ENCODE measurements around the gene WDR93.

The WDR93 gene

DNA sequence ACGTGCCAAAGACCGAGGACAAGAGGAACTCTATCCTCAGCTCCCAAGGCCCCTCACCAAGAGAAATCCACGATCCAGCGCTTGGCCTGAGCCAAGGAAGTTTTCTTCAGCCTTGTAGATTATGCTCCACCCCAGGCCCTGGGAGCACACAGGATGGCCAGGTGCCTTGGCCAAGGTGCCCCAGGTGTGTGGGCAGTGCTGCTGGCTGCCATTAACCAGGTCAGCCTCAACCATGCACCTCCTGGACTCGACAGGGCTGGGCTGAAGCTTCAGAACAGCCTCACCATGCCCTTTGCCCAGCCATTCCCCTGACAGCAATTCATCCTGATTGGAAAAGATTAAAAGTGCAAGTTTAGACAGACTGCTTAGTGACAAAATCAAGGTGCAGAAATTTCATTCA, 71.3 kb downstream of the WDR93 start:
- TF ChIP-seq POLR2AphosphoS5 (IDR thresholded peaks at IDR 0.05; ENCODE audit: low read depth, low read length), result no peak
- TF ChIP-seq SIN3A (IDR thresholded peaks at IDR 0.05; ENCODE audit: borderline replicate concordance, insufficient read depth, low read length), result no peak
- no peak for TF ChIP-seq FOXP2 (optimal IDR thresholded peaks at IDR 0.05; ENCODE audit: borderline replicate concordance, extremely low read depth, extremely low read length, insufficient read depth)
- TF ChIP-seq TAF1 (IDR thresholded peaks at IDR 0.05; ENCODE audit: borderline replicate concordance, insufficient read depth, low read length), result no peak

DNA sequence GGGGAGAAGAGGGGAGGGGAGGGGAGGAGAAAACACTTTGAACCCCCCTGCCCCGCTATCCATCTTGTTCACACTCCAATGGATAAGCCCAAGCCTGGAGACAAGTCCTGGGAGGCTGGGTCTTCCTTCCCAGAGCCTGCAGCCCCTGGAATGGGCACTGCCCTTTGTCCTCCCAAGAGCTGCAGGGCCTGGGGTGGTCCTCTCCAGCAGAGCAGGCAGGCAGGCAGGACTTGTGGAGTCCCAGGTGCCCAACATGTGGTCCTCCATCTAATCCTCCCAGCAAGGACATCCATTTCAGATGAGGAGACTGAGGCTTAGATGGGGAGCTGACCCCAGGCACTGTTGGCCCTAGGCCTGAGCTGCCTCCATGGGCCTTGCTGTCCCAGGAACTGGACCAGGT, 75.1 kb downstream of the WDR93 start:
- TF ChIP-seq FOXP2 (optimal IDR thresholded peaks at IDR 0.05; ENCODE audit: borderline replicate concordance, extremely low read depth, extremely low read length, insufficient read depth) (no peak), SIN3A (IDR thresholded peaks at IDR 0.05; ENCODE audit: borderline replicate concordance, insufficient read depth, low read length) (no peak), TAF1 (IDR thresholded peaks at IDR 0.05; ENCODE audit: borderline replicate concordance, insufficient read depth, low read length) (no peak), POLR2AphosphoS5 (IDR thresholded peaks at IDR 0.05; ENCODE audit: low read depth, low read length) (no peak)
- TF ChIP-seq, protein P1, sequence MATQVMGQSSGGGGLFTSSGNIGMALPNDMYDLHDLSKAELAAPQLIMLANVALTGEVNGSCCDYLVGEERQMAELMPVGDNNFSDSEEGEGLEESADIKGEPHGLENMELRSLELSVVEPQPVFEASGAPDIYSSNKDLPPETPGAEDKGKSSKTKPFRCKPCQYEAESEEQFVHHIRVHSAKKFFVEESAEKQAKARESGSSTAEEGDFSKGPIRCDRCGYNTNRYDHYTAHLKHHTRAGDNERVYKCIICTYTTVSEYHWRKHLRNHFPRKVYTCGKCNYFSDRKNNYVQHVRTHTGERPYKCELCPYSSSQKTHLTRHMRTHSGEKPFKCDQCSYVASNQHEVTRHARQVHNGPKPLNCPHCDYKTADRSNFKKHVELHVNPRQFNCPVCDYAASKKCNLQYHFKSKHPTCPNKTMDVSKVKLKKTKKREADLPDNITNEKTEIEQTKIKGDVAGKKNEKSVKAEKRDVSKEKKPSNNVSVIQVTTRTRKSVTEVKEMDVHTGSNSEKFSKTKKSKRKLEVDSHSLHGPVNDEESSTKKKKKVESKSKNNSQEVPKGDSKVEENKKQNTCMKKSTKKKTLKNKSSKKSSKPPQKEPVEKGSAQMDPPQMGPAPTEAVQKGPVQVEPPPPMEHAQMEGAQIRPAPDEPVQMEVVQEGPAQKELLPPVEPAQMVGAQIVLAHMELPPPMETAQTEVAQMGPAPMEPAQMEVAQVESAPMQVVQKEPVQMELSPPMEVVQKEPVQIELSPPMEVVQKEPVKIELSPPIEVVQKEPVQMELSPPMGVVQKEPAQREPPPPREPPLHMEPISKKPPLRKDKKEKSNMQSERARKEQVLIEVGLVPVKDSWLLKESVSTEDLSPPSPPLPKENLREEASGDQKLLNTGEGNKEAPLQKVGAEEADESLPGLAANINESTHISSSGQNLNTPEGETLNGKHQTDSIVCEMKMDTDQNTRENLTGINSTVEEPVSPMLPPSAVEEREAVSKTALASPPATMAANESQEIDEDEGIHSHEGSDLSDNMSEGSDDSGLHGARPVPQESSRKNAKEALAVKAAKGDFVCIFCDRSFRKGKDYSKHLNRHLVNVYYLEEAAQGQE (IDR thresholded peaks at IDR 0.05; ENCODE audit: insufficient read depth in 1 of 2, low read depth in 2 of 2, low read length in 2 of 2), result no peak

DNA sequence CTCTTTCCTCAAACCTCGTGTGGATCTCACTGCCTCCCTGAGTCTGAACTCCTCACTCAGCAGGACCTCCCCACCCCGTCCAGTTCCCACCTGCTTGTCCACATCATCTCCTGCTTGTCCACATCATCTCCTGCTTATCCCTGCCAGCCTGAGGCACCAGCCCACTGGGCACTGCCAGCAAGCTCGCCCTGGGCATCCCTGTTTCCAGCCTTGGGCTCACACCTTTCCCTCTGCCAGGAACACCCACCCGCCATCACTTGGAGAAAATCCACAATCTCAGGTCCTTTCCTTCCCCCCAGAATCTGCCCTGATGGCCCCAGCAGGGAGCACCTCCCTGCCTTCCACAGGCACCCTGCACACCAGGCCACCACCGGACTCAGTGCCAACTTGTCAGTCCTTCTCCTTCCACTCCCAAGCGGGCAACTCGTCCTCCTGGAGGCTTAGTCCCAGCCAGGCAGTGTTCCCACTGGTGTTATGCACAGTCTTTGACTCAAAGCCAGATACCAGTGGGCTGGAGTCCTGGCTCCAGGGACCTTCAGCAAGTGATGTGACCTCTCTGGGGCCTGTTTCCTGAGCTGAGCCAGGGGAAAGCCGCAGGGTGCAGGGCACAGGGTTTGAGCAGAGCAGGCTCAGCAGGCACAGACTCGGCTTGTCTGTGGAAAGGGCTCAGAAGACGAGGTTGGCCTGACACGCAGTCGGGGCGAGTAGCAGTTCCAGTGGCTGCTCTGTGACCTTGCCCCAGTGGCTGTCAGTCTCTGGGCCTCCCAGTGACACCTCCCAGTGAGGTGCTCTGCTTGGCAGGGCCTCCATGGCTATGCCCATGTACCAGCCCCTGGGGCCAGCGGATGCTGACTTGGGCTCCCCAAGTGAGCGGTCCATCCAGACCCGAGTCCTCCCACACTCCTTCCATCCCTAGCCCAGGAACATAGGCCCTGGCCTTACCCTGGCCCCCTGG, 76.0 kb downstream of the WDR93 start:
- TF ChIP-seq POLR2AphosphoS5 (IDR thresholded peaks at IDR 0.05; ENCODE audit: low read depth, low read length) (no peak), TAF1 (IDR thresholded peaks at IDR 0.05; ENCODE audit: borderline replicate concordance, insufficient read depth, low read length) (no peak), SIN3A (IDR thresholded peaks at IDR 0.05; ENCODE audit: borderline replicate concordance, insufficient read depth, low read length) (no peak), FOXP2 (optimal IDR thresholded peaks at IDR 0.05; ENCODE audit: borderline replicate concordance, extremely low read depth, extremely low read length, insufficient read depth) (no peak)
- TF ChIP-seq, protein P1 (IDR thresholded peaks at IDR 0.05; ENCODE audit: insufficient read depth in 1 of 2, low read depth in 2 of 2, low read length in 2 of 2), result no peak

DNA sequence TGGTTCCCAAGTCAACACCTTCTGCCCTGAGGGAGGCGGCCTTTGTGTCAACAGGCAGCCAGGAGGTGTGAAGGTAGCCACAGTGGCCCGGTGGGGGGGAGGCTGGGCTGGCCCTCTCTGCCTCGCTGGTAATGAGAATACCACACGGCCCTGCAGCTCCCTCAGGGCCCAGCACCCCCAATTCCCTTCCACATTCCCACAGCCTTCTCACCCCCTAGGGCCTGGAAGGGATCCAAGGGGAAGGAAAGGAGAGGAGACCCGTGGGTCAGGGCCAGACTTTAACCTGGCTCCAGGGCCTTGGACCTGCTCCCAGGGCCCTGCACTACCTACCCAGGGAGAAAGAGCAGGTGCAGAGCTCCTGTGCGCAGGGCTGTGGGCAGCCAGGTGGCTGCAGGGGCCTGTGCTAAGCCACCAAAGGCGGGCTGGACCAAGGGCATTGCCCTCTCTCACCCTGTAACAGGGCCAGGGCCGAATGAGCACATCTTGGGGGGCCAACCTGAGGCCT, 76.9 kb downstream of the WDR93 start:
- TF ChIP-seq, protein P1 (IDR thresholded peaks at IDR 0.05; ENCODE audit: insufficient read depth in 1 of 2, low read depth in 2 of 2, low read length in 2 of 2), result no peak
- TF ChIP-seq TAF1 (IDR thresholded peaks at IDR 0.05; ENCODE audit: borderline replicate concordance, insufficient read depth, low read length) (no peak), POLR2AphosphoS5 (IDR thresholded peaks at IDR 0.05; ENCODE audit: low read depth, low read length) (no peak), SIN3A (IDR thresholded peaks at IDR 0.05; ENCODE audit: borderline replicate concordance, insufficient read depth, low read length) (no peak), FOXP2 (optimal IDR thresholded peaks at IDR 0.05; ENCODE audit: borderline replicate concordance, extremely low read depth, extremely low read length, insufficient read depth) (no peak)

DNA sequence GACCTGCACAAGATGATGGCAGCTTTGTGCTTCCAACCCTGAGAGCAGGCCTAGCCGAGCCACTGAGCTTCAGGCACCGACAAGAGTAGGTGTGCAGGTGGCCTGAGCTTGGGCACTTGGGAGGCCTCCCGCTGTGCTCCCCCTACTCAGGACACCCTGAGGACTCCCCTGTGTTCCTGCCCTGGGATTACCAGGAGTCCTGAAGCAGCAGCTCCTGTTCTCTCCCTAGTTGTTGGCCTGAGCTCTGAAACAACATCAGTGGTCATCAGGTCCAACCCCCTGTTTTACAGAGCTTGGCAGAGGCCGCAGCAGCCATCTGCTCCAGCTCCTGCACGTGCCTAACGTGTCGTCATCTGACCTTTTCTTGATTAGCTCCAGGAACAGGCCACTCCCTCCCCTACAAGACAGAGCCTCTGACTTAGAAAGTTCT, 77.5 kb downstream of the WDR93 start:
- TF ChIP-seq TAF1 (IDR thresholded peaks at IDR 0.05; ENCODE audit: borderline replicate concordance, insufficient read depth, low read length), result no peak
- TF ChIP-seq SIN3A (IDR thresholded peaks at IDR 0.05; ENCODE audit: borderline replicate concordance, insufficient read depth, low read length), result no peak
- TF ChIP-seq, protein P1 (IDR thresholded peaks at IDR 0.05; ENCODE audit: insufficient read depth in 1 of 2, low read depth in 2 of 2, low read length in 2 of 2), result no peak
- no peak for TF ChIP-seq POLR2AphosphoS5 (IDR thresholded peaks at IDR 0.05; ENCODE audit: low read depth, low read length)
- TF ChIP-seq FOXP2 (optimal IDR thresholded peaks at IDR 0.05; ENCODE audit: borderline replicate concordance, extremely low read depth, extremely low read length, insufficient read depth), result no peak

All from PFSK-1 (cell line).